Psoas muscle (tissue), 8 donors: Measurements from ENCODE around the gene GAN. TPM values are rescaled to one million over a fixed set of nuclear protein-coding genes. Genes with fewer than 3 reads are reported as not detected.

Source experiments
- ATAC-seq, 4 donors: fragments of 200-7000 bp; cut with Tn5 transposase; one replicate each; pipeline ENCODE4 v1.9.1; 2020; ENCODE audit warnings: moderate library complexity in 3 of 4, mild to moderate bottlenecking in 2 of 4
- DNase-seq, 2 donors: peaks; one replicate each; pipeline ENCODE4 v3.0.0-alpha.2; 2020
- H3K27ac ChIP-seq: fragments of 200-600 bp; one replicate; pipeline ENCODE4 v1.8.0; 2022
- H3K27me3 ChIP-seq, 3 donors: fragments of 200-600 bp in 1 of 3; one replicate each; pipeline versions ENCODE4 v1.6.1 to v1.8.0; 2013 to 2022; ENCODE audit warnings: low read length in 2 of 3, mild to moderate bottlenecking in 2 of 3, moderate library complexity in 1 of 3; ENCODE audit not compliant: insufficient read depth in 3 of 3
- H3K36me3 ChIP-seq, 2 donors: fragments of 200-600 bp in 1 of 2; one replicate each; pipeline versions ENCODE4 v1.6.1 to v1.8.0; 2013 to 2022; ENCODE audit warnings: low read depth in 1 of 2, mild to moderate bottlenecking in 1 of 2, moderate library complexity in 1 of 2; ENCODE audit not compliant: insufficient read depth in 1 of 2
- H3K4me1 ChIP-seq: fragments of 200-600 bp; one replicate; pipeline ENCODE4 v1.8.0; 2022
- H3K4me3 ChIP-seq: fragments of 200-600 bp; one replicate; pipeline ENCODE4 v1.8.0; 2022; ENCODE audit warnings: mild to moderate bottlenecking
- H3K9me3 ChIP-seq: fragments of 200-600 bp; one replicate; pipeline ENCODE4 v1.8.0; 2022
- WGBS, 3 donors: extraction: QIAGEN DNeasy Blood & Tissue Kit; methylation state at CpG; one replicate each; pipeline versions ENCODE4 v1.1.6 to v1.1.7; 2013; 5-methylcytosine and 5-hydroxymethylcytosine counted together
- intact Hi-C, 2 donors: fragments of 100-400 bp; cut with DNase I; formaldehyde crosslinking; loops; one replicate each; pipeline versions ENCODE4 v1.11.0 to v1.14.2; 2022
- polyA plus RNA-seq, 3 donors: library from polyadenylated mRNA; stranded (reverse); fragments of 200-250 nt; gene quantifications; one replicate each; pipeline ENCODE4 v1.2.3, GENCODE V29; 2013
- total RNA-seq, 4 donors: library from RNA; stranded (reverse); fragmentation: NEBNext Ultra II Directional in 2 of 4; extraction: Animal tissue kit (Norgen Biotek cat#: 25700) in 2 of 4; gene quantifications; one replicate each; pipeline versions ENCODE4 v1.2.1 to v1.2.4, GENCODE V29; 2021 to 2023
- TF ChIP-seq, protein P1 (sequence below): fragments of 200-600 bp; IDR thresholded peaks from one replicate; pipeline ENCODE4 v1.8.0; 2022; ENCODE audit warnings: antibody characterized with exemption
- donor health status: healthy with polysubstance abuse.
- donor health status: DM: no; HTN: no; CAD: no; lungs with moderate emphysema.
- donor health status: Bipolar disorder and iron deficiency.
- donor health status: healthy.
- donor health status: DM: yes; HTN: yes; CAD: no.
- donor health status: DM: no; HTN: no; CAD: no.
- donor health status: DM: no; HTN: no; CAD: no.
- donor health status: DM: yes; HTN: yes; CAD: no.

Gene GAN
- total and polyA plus RNA-seq, 7 donors, result 1.0 to 8.3 (median 5.5) TPM

DNA sequence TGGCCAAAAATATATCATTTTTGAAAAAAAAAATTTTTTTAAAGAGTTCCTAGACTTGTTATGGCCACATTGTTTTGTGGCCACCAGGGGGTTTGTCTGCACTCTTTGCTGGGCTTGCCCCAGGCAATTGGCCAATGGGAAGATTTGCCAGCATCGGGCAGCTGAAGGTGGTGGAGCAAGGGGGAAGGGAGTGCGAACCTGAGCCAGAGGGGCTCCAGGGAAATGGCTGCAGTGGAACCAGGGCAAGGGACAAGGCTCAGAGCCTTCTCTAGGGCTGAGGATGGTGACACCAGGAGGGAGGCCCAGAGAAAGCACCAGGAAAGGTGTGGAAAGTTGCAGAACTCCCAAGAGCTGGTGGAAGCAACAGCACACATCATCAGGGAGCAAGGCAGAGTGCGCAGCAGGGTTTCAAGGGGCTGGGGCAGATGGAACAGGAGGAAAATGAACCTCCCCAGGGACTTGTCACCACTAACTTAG, 114.3 kb downstream of the GAN start:
- TF ChIP-seq, protein P1, sequence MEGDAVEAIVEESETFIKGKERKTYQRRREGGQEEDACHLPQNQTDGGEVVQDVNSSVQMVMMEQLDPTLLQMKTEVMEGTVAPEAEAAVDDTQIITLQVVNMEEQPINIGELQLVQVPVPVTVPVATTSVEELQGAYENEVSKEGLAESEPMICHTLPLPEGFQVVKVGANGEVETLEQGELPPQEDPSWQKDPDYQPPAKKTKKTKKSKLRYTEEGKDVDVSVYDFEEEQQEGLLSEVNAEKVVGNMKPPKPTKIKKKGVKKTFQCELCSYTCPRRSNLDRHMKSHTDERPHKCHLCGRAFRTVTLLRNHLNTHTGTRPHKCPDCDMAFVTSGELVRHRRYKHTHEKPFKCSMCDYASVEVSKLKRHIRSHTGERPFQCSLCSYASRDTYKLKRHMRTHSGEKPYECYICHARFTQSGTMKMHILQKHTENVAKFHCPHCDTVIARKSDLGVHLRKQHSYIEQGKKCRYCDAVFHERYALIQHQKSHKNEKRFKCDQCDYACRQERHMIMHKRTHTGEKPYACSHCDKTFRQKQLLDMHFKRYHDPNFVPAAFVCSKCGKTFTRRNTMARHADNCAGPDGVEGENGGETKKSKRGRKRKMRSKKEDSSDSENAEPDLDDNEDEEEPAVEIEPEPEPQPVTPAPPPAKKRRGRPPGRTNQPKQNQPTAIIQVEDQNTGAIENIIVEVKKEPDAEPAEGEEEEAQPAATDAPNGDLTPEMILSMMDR, result peak; percentile 30
- no peaks in the 10 kb centered on the region for H3K4me1 ChIP-seq
- ATAC-seq (no peak), DNase-seq (no peak)
- no peaks in the 10 kb centered on the region for H3K36me3 ChIP-seq
- intact Hi-C loops, result no loop called here
- WGBS, 3 donors, result 35 to 50% (median 43%) methylated on average over 3 of the region's 3 CpGs
- H3K9me3 ChIP-seq, result no peaks in the 10 kb centered on the region
- H3K27me3 ChIP-seq, result no peaks in the 10 kb centered on the region
- no peak overlapping the region for H3K27ac ChIP-seq
- no peak overlapping the region for H3K4me3 ChIP-seq

DNA sequence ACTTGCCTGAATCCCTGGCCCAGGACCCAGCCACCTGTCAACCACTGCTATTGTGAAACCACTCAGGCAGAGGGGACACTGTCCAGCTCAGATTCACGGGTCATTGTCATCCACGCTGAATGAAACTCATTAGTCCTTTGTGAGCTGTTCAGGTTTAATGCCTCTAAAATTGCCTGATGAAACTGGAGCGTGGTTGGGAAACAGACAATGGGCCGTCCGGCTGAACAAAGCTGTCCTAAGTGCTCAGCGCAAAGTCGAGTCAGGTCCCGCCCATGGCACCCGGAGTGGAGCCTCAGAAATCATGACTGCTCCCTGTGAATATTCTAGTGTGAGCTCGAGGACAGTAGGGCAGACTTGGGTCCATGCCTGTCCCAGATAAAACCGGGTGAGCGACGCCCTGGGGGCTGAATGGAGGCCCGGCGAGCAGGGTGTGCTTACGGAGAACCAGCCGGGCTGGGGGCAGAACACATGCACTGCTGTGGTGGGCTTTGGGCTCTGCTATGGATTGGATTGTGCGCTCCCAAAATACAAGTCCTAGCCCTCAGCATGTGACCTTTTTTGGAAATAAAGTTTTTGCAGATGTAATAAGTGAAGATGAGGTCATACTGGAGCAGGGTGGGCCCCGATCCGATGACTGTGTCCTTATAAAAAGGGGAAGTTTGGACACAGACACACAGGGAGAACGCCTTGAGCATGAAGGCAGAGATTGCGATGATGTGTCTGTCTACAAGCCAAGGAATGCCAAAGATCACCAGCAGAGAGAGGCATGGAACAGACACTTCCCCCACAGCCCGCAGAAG, 117.0 kb downstream of the GAN start:
- H3K9me3 ChIP-seq, result no peaks in the 10 kb centered on the region
- intact Hi-C loops, result no loop called here
- 37 to 54% (median 41%) methylated on average over 23 of the region's 23 CpGs for WGBS, 3 donors
- peak; percentile 69 to 88 (median 84) for ATAC-seq
- H3K27ac ChIP-seq, result no peak overlapping the region
- DNase-seq, result peak in 1 of 2 donors; percentile 65
- H3K4me3 ChIP-seq, result no peak overlapping the region
- no peaks in the 10 kb centered on the region for H3K4me1 ChIP-seq
- H3K27me3 ChIP-seq, result peaks cover 0 to 3% (median 0%) of the 10 kb centered on the region in 3 donors
- TF ChIP-seq, protein P1, result no peak
- H3K36me3 ChIP-seq, result no peaks in the 10 kb centered on the region

DNA sequence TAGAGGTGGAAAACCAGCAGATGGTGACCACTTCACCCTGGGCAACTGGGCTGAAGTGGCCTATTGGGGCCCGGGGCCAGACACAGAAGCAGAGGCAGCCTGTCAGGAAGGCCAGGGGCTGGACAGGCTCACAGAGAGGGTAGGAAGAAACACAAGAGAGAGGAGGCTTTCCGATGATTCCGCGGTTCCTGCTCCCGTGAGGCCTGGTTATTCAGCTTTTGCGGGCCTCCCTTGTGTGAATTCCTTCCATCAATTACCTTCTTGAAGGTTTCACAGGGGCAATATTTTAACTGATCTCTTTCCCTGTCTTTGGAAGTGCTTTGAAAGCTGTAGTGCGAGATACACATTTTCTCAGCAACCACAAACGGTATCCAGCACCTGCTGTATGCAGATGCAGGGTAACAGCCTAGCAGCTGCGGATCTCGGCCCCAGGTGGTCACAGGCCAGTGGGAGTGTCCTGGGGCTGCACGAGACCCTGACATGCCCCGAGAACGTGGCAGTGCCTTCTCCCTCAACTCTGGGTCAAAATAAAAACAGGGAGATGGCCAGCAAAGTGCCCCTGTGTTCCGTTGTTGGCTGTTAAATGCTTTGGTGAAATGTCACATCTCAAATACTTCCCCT, 118.3 kb downstream of the GAN start:
- TF ChIP-seq, protein P1, result no peak
- intact Hi-C loops, result no loop called here
- Histone ChIP-seq H3K4me1 (no peaks in the 10 kb centered on the region), H3K36me3 (no peaks in the 10 kb centered on the region), H3K9me3 (no peaks in the 10 kb centered on the region), H3K27me3 (peaks cover 0 to 11% (median 0%) of the 10 kb centered on the region in 3 donors), H3K4me3 (no peak overlapping the region), H3K27ac (no peak overlapping the region)
- 74 to 83% (median 81%) methylated on average over 14 of the region's 14 CpGs for WGBS, 3 donors
- no peak for ATAC-seq
- no peak for DNase-seq

DNA sequence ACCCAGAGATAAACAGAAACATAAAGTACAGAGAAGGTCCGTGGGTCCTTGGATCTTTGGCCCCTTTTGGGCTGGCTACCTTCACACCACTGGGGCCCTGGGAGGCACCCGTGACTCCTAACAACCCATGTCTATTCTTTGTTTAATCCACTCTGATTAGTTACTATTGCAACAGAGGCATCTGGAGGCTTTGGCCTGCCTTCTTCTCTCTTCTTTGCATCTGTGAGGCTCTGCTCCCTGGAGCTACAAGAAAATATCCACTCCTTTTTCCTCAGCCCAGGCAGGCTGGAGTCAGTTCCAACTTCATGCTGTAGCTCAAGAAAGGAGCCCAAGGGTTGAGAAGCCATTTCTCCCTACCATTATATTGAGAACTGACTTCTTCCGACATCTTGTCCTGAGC, 120.3 kb downstream of the GAN start:
- H3K27ac ChIP-seq, result no peak overlapping the region
- H3K36me3 ChIP-seq, result no peaks in the 10 kb centered on the region
- H3K9me3 ChIP-seq, result no peaks in the 10 kb centered on the region
- 67 to 77% (median 70%) methylated on average over 3 of the region's 3 CpGs for WGBS, 3 donors
- H3K4me3 ChIP-seq, result no peak overlapping the region
- intact Hi-C loops, result no loop called here
- TF ChIP-seq, protein P1, result no peak
- DNase-seq (no peak), ATAC-seq (no peak)
- H3K27me3 ChIP-seq, result peaks cover 0 to 13% (median 0%) of the 10 kb centered on the region in 3 donors
- H3K4me1 ChIP-seq, result no peaks in the 10 kb centered on the region
